Measurements from ENCODE around the gene CD276.

CD276 gene

GRCh38 chr15:73688455-73688854 is 4.3 kb downstream of the CD276 start:
- Histone ChIP-seq H3K4me3 (ENCODE audit: insufficient read depth, low read length, poor library complexity, severe bottlenecking) (no peak overlapping the region), H3K36me3 (ENCODE audit: low read length) (no peaks in the 10 kb centered on the region), H2AFZ (ENCODE audit: low read depth, low read length, severe bottlenecking) (no peak overlapping the region), H3K79me2 (ENCODE audit: insufficient read depth, low read length) (no peaks in the 10 kb centered on the region), H4K20me1 (ENCODE audit: low read depth, low read length) (no peaks in the 10 kb centered on the region), H3K27me3 (ENCODE audit: low read length) (no peaks in the 10 kb centered on the region; the same call in 1 of the 2 replicates), H3K9me3 (ENCODE audit: insufficient read depth, low read length) (no peaks in the 10 kb centered on the region), H3K9ac (ENCODE audit: low read length) (no peak overlapping the region), H3K4me2 (ENCODE audit: low read depth, low read length, poor library complexity, severe bottlenecking) (no peak overlapping the region), H3K9me2 (replicated peaks; ENCODE audit: insufficient read depth, low read length) (no peaks in the 10 kb centered on the region), H3K27ac (ENCODE audit: low read depth, low read length) (no peak overlapping the region), H3F3A (ENCODE audit: insufficient read depth) (no peaks in the 10 kb centered on the region)
- TF ChIP-seq CTCF (IDR thresholded peaks at IDR 0.05; ENCODE audit: insufficient read depth, low read length, poor library complexity, severe bottlenecking), result no peak
- TF ChIP-seq EZH2phosphoT487 (conservative IDR thresholded peaks at IDR 0.05; ENCODE audit: low read length), result no peak

DNA sequence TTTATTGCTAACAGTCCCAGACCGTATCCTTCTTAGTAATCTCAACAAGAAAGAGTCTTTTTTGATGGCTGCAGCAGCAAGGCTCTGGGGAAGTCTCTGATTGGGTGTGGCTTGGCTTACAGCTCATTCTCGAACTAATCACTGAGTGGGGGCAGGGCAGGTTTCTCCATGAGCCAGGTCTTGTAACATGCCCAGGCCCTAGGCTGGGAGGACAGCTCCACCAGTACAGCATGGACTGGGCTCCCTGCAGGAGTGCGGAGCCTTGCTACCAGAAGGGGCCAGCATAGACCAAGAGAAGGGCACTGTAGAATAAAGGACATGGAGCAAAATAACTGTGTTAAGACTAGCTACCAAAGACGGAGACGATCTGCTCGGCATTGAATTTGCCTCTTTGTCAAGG is 7.2 kb downstream of the CD276 start:
- H3K9me2 ChIP-seq (replicated peaks; ENCODE audit: insufficient read depth, low read length), result no peaks in the 10 kb centered on the region
- no peaks in the 10 kb centered on the region for H4K20me1 ChIP-seq (ENCODE audit: low read depth, low read length)
- H3K9ac ChIP-seq (ENCODE audit: low read length), result no peak overlapping the region
- H3K4me3 ChIP-seq (ENCODE audit: insufficient read depth, low read length, poor library complexity, severe bottlenecking), result no peak overlapping the region
- no peaks in the 10 kb centered on the region; the same call in 1 of the 2 replicates for H3K27me3 ChIP-seq (ENCODE audit: low read length)
- no peak overlapping the region for H3K27ac ChIP-seq (ENCODE audit: low read depth, low read length)
- no peaks in the 10 kb centered on the region for H3K9me3 ChIP-seq (ENCODE audit: insufficient read depth, low read length)
- TF ChIP-seq CTCF (IDR thresholded peaks at IDR 0.05; ENCODE audit: insufficient read depth, low read length, poor library complexity, severe bottlenecking) (no peak), EZH2phosphoT487 (conservative IDR thresholded peaks at IDR 0.05; ENCODE audit: low read length) (no peak)
- no peaks in the 10 kb centered on the region for H3K36me3 ChIP-seq (ENCODE audit: low read length)
- H3K4me2 ChIP-seq (ENCODE audit: low read depth, low read length, poor library complexity, severe bottlenecking), result no peak overlapping the region
- H3F3A ChIP-seq (ENCODE audit: insufficient read depth), result no peaks in the 10 kb centered on the region
- H2AFZ ChIP-seq (ENCODE audit: low read depth, low read length, severe bottlenecking), result no peak overlapping the region
- H3K79me2 ChIP-seq (ENCODE audit: insufficient read depth, low read length), result no peaks in the 10 kb centered on the region

DNA sequence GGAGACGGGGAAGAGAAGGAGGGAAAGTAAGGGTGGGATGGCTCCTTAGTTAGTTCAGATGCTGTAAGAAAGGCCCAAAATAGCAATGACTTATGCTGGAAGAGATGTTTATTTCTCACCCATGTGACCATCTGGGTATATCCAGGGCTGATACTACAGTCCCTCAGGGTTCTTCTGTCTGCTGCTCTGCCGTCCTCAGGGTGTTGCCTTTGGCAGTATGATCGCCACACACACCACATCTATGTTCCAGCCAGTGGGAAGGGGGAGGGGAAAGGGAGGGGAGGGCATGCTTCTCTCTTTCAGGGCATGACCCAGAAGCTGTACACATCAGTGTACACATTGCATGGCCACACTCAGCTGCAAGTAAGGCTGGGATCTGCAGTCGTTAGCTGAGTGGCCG is 10.2 kb downstream of the CD276 start:
- Histone ChIP-seq H3K79me2 (ENCODE audit: insufficient read depth, low read length) (no peaks in the 10 kb centered on the region), H3K9me3 (ENCODE audit: insufficient read depth, low read length) (no peaks in the 10 kb centered on the region), H3K27ac (ENCODE audit: low read depth, low read length) (no peak overlapping the region), H3K9ac (ENCODE audit: low read length) (no peak overlapping the region), H4K20me1 (ENCODE audit: low read depth, low read length) (no peaks in the 10 kb centered on the region), H3K4me2 (ENCODE audit: low read depth, low read length, poor library complexity, severe bottlenecking) (no peak overlapping the region), H3K27me3 (ENCODE audit: low read length) (no peaks in the 10 kb centered on the region; the same call in 1 of the 2 replicates), H3K9me2 (replicated peaks; ENCODE audit: insufficient read depth, low read length) (no peaks in the 10 kb centered on the region), H3F3A (ENCODE audit: insufficient read depth) (no peaks in the 10 kb centered on the region), H2AFZ (ENCODE audit: low read depth, low read length, severe bottlenecking) (no peak overlapping the region), H3K4me3 (ENCODE audit: insufficient read depth, low read length, poor library complexity, severe bottlenecking) (no peak overlapping the region), H3K36me3 (ENCODE audit: low read length) (no peaks in the 10 kb centered on the region)
- no peak for TF ChIP-seq EZH2phosphoT487 (conservative IDR thresholded peaks at IDR 0.05; ENCODE audit: low read length)
- no peak for TF ChIP-seq CTCF (IDR thresholded peaks at IDR 0.05; ENCODE audit: insufficient read depth, low read length, poor library complexity, severe bottlenecking)

All from SU-DHL-6 (cell line).